GM18517 (cell line): ENCODE measurements around the gene SYTL2.
A peak's percentile ranks its signal among the peaks of the same experiment; 100 is the strongest.
"Not testable (repeated sequence)": the region's sequence is repeated elsewhere in the genome, so short reads cannot be mapped to it uniquely, and the experiment has no call there.

ENCODE experiments used
- ATAC-seq: cut with Tn5 transposase; IDR thresholded peaks from one replicate; pipeline ENCODE4 v1.9.1; 2021; ENCODE audit warnings: mild to moderate bottlenecking, moderate library complexity; ENCODE audit not compliant: unreplicated experiment

The SYTL2 gene

DNA sequence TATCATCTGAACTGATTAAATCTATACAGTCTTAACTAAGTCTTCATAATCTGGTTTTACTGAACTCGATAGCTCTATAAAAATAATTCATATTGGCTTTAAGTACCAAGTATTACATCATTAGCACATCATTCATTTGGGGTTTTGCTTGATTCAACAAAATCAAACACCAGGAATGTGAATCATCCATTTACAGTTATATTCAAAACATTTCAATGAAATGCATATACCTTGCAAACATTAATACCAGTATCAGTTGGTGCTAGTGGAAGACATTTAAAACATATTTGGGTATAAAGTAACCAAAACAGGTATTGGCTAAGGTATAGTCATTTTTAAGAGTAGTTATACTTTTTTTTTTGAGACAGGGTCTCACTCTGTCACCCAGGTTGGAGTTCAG lies 112.7 kb downstream of the SYTL2 start:
- no peak for ATAC-seq

GRCh38 chr11:85697747-85698146 lies 113.2 kb downstream of the SYTL2 start:
- no peak for ATAC-seq

GRCh38 chr11:85695546-85695945 lies 115.4 kb downstream of the SYTL2 start:
- no peak for ATAC-seq

GRCh38 chr11:85694385-85694980 lies 116.5 kb downstream of the SYTL2 start:
- ATAC-seq: peak; percentile 62

DNA sequence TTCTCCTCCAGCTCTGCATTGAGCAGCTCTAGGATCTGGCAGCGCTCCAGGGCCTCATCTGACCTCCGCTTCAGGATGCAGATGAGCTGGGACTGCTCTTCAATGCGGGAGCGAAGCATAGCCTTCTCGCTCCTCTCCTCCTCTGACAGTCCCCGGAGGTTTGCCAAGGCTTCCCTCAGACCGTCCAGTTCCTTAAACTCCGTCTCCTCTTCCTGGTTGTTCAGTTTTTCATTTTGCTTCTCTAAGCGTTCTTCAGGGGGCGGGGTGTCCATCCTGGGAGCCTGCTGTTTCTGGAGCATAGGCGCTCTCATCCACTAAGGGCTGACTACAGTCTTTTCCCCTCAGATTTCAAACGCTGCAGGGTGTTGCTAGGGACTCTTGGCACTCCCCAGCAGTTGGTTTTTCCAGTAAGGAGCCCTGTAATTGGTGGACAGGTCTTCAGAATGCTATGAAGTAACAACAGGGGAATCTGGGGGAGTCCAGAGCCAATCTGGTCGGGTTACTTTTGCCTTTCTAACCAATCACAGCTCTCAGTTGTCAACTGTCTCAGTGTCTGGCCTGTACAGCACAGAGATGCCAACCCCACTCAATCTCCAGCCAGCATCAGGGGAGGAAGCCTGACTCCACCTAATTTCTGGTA lies 125.0 kb downstream of the SYTL2 start, which contains the start of gene CCDC89:
Gene CCDC89, minus strand, starts transcription at position 376 of the 640 bp plus-strand sequence. Its CDS starts 65 bp downstream, at position 311.
- ATAC-seq: no peak

DNA sequence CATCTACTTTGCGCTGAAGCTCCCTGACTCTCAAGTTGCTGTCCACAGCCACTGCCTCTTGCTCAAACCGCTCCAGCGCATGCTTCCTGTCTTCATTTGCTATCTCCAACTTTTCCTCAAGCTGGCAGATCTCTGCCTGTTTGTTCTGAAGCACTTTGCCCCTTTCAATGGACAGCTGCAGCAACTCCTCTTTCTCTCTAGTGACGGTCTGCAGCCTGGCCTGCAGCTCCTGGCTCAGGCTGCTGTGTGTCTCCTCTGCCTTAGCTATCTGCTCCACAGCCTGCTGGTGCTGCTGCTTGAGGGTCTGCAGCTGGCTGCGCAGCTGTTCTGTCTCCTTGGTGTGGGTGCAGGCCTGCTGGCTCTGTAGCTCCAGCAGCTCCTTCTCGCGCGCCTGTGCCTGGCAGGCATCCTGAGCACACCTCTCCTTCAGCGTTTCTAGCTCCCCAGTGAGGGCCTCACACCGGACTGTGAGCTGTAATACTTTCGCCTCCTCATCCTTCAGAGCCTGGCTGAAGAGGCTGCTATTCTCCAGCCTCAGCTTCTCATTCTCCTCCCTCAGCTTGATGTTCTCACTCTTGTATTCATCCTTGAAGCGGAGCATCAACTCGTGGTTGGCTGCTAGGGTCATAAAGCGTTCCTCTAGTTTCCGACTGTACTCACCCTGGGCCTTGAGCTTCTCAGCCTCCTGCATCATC lies 125.7 kb downstream of the SYTL2 start:
- ATAC-seq: no peak

DNA sequence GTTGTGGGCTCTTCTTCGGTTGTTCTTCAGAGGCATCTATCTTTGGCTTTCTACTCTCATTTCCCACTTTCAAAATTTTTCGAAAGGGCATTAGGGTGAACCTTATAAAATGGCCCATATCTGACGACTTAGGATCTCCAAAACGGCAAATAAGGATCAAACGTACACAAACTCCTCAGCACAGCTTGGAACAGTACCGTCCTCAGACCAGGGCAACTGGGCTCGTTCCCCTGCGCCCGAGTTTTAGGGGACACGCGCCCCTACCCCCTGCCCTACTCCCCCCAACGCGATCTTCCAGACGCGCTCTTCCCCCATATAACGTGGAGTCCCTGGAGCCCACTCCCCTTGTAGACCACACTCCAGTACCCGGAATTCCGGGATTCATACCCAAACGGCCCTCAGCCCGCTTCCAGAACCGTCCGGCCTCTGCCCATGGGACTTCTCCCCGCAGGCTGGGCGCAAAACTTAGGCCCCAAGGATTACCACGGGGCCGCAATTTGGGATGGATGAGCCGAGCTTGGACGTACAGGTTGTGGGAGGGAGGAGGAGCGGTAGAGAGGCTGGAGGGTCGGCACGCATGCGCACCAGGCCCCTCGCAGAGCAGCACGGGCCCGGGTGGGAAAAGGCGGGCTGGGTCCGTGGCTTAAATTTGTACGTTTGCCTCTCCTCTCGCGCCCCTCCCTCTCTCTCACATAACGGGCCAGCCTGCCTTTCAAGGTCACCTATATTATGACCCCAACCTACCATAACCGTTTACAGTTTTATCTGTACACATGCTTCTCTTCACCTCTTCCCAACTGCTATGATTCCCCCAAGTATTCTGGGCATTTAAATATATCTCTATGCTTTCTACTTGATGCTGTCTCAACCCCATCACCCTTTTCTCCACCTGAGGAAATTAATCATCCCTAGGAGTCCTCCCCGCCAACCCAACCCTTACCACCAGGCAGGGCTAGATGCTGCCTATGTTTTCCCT lies 128.3 kb downstream of the SYTL2 start:
- ATAC-seq: peak; percentile 83

DNA sequence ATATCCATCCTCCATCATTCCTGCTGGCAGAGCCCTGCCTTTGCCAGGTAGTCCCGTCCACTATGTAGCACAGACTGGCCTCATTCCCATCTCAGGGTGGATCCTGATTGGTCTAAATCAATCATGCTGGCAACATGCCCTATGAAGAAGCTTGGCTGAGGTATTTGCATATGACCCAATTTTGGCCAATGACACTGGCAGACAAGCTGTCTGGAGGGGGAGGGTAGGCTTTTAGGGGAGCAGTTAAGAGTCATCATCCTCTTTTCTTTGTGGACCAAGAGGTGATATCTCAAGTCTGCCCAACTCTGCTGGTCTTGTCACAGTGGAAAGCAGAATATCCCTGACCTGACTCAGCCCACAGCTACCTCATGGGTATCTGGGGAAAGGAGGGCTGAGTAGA lies 130.0 kb downstream of the SYTL2 start:
- no peak for ATAC-seq

DNA sequence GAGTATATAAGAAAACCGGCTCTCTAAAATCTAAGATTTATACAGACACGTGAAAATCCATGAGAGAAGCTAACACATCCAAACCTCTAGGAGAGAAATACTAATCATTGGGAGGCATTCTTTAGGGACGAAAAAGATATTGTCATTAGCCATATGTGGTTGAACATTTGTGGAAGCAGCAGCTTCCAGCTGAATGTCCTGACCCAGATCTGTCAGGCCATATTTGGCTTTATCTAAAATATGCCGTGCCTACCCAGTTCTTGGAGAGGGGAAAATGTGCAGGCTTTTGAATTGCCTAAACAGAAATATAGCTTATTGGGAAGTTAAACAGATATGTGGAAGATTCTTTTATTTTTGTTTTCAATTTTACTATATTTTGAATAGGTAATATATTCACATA lies 131.4 kb downstream of the SYTL2 start:
- no peak for ATAC-seq

DNA sequence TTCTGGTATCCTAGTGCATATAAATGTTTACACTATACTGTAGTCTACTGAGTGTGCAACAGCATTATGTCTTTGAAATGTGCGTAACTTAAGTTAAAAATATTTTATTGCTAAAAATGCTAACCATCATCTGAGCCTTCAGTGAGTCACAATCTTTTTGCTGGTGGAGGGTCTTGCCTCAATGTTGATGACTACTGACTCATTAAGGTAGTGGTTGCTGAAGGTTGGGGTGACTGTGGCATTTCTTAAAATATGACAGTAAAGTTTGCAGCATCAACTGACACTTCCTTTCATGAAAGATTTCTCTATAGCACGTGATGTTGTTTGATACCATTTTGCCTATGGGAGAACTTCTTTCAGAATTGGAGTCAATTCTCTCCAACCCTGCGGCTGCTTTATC lies 137.5 kb downstream of the SYTL2 start:
- no peak for ATAC-seq

DNA sequence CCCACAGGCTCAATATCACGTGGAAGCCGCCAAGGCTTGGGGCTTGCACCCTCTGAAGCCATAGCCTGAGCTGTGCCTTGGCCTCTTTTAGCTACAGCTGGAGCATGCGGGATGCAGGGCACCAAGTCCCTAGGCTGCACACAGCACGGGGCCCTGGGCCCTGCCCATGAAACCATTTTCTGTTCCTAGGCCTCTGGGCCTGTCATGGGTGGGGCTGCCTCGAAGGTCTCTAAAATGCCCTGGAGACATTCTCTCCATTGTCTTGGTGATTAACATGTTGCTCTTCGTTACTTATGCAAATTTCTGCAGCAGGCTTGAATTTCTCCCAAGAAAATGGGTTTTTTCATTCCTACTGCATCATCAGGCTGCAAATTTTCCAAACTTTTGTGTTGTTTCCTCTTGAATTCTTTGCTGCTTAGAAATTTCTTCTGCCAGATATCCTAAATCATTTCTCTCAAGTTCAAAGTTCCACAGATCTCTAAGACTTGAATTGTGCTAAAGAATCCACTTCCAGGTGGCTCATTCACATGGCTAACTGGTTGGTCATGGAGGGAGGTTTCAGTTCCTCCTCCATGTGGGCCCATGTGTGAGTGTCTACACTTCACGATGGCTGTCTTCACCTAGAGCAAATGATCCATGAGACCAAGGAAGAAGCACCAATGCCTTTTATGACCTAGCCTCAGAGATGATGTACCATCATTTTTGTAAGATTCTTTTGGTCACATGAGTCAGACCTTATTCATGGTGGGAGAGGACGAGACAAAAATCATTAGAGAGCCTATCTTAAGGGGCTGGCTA lies 138.6 kb downstream of the SYTL2 start:
- ATAC-seq: no peak

DNA sequence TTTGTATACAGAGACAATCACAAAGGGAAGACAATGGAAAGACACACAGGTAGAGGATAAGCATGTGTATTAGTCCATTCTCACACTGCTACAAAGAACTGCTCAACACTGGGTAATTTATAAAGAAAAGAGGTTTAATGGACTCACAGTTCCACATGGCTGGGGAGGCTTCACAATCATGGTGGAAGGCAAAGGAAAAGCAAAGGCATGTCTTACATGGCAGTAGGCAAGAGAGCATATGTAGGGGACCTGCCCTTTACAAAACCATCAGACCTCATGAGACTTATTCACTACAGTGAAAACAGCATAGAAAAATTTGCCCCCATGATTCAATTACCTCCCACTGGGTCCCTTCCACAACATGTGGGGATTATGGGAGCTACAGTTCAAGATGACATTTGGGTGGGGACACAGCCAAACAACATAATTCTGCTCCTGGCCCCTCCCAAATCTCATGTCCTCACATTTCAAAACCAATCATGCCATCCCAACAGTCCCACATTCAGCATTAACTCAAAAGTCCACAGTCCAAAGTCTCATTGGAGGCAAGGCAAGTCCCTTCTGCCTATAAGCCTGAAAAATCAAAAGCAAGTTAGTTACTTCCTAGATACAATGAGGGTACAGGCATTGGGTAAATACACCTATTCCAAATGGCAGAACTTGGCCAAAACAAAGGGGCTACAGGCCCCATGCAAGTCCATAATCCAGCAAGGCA lies 139.8 kb downstream of the SYTL2 start:
- ATAC-seq: not testable (repeated sequence)

- ATAC-seq: no peak
Measured at GRCh38 chr11:85668157-85668556, 142.8 kb downstream of the SYTL2 start.

DNA sequence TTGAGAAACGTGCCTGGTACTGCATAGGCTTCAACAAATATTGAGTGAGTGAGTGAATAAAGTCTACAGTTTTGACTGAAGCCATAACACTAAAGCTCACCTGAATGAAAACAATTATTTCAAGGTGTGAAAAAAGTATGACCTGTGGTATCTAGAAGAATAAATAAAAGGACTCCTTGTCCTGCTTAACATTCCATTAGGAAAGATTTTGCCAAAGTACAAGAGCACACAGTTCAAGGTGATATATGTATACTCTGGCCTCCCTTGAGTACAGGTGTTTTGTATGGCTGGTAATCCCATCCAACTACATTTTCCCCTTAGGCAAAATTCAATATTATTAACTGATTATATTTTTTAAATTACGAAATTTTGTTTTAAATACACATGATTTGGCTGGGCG lies 144.3 kb downstream of the SYTL2 start:
- no peak for ATAC-seq

DNA sequence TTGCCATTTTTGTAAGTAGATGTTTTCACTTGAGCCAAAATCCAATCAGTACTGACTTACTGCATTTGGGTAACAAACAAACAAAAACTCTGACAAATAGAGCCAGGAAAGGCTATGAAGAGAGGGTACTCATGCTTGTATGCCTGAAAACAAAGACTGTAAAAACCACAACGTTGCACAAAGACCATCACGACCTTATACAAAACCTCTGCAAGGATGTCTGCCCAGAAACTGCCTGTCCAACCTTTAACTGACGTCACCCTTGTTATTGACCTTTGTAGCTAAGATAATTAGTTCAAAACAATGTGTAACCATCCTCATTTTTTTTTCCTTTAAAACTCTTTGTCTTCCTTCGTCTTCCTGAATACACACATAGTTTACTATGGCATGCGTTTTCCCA lies 145.2 kb downstream of the SYTL2 start:
- no peak for ATAC-seq

DNA sequence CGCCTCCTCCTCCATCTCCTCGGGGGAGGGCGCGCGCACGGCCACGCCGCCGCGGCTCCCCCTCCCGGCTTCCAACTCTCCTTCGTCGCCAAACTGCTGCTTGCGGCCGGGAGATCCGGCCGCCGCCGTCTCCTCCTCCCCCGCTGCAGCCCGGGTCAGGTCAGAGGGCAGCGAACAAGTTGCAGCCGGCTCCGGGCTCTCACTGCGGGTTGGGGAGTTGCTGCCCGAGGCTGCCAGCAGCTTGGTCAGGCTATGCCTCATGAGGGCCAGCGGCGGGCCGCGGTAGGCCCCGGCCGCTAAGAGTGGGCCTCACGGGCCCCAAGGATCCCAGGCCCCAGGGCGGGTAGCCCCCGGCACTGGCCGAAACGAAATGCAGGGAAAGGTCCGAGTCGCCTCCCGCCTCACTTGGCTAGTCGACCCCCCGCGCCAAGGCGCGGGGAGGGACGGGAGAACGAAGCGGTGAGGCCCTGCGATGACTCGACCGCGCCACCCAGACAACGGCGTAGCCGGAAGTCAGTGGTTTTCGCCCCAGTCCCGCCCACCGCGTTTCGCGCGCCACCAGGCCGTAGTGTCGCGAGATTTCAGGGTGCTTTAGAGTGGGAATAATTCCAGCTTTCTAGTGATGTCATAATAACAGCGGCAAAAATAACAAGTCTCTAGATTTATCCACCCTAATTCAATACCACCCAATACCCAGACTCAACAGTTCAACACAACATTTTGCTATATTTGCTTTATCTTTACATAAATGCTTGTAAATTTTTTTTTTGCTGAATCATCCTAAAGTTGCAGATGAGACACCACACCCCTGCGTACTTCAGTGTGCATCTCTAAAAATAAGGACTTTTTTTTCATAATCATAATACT lies 146.1 kb downstream of the SYTL2 start, which contains the start of gene CREBZF:
Gene CREBZF, minus strand, starts transcription at position 515 of the 867 bp plus-strand sequence. Its CDS starts 254 bp downstream, at position 261.
- ATAC-seq: peak; percentile 87

DNA sequence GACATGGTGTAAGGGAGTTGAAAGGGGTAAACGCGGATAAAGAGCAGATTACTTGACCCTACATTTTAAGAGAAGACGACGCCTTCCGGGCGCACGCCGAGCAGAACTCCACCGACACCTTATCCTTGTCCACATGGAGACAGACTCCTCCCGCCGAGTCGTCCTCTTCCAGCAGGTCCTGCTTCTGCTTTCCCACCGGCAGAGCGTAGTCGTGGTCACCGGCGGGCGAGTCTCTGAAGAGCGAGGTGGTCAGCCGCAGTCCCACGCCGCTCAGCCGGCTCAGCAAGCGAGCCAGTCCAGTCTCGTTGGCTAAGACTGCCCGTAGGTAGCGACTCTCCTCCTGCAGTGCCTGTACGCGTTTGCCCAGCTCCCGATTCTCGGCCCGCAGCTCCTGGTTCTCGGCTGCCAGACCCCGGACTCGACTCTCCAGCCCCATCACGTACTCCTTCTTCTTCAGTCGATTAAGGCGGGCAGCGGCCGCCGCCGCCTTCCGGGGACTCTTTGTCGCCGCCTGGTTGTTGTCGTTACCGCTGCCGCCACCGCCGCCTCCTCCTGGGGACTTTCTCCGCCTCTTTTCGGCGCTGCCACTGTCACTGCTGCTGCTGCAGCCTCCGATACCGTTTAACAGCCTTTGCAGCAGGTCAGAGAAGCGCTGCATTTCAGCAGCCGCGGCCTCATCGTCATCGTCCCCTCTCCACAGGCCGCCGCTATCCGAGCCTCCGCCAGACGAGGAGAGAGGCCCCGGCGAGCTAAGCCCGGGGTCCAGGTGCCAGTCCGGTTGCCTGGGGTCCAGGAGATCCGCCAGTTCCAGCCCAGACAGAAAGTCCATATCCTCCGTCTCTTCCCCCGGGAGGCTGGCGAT lies 147.0 kb downstream of the SYTL2 start:
- peak; percentile 63 for ATAC-seq
